Stomach (tissue), 4 donors: ENCODE results near the gene SLC12A7.
A peak's percentile ranks its signal among the peaks of the same experiment; 100 is the strongest.

Experiments used
- POLR2A ChIP-seq, 4 donors: fragments of 450-650 bp; IDR thresholded peaks; one replicate each; pipeline ENCODE4 v1.6.1; 2016; ENCODE audit warnings: antibody characterized with exemption in 4 of 4, control low read depth in 2 of 4, mild to moderate bottlenecking in 1 of 4, moderate library complexity in 1 of 4
- POLR2AphosphoS5 ChIP-seq, 3 donors: sonication (generic); formaldehyde crosslinking; IDR thresholded peaks; one replicate each; pipeline ENCODE4 v1.6.1; 2016; ENCODE audit warnings: antibody characterized with exemption in 3 of 3
- TF ChIP-seq, protein P1 (sequence below), 7 experiments: fragments of 450-650 bp in 4 of 7; fragments of 200-600 bp in 3 of 7; sonication (generic) in 3 of 7; IDR thresholded peaks; one replicate each; pipeline ENCODE4 v1.5.1; 2016 to 2019; ENCODE audit warnings: antibody characterized with exemption in 7 of 7, control low read depth in 2 of 7, mild to moderate bottlenecking in 1 of 7

- TF ChIP-seq POLR2A (IDR thresholded peaks at IDR 0.05) (no peak), POLR2AphosphoS5 (IDR thresholded peaks at IDR 0.05) (peak in 1 of 3 donors; percentile 25)
- TF ChIP-seq, protein P1, sequence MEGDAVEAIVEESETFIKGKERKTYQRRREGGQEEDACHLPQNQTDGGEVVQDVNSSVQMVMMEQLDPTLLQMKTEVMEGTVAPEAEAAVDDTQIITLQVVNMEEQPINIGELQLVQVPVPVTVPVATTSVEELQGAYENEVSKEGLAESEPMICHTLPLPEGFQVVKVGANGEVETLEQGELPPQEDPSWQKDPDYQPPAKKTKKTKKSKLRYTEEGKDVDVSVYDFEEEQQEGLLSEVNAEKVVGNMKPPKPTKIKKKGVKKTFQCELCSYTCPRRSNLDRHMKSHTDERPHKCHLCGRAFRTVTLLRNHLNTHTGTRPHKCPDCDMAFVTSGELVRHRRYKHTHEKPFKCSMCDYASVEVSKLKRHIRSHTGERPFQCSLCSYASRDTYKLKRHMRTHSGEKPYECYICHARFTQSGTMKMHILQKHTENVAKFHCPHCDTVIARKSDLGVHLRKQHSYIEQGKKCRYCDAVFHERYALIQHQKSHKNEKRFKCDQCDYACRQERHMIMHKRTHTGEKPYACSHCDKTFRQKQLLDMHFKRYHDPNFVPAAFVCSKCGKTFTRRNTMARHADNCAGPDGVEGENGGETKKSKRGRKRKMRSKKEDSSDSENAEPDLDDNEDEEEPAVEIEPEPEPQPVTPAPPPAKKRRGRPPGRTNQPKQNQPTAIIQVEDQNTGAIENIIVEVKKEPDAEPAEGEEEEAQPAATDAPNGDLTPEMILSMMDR (IDR thresholded peaks at IDR 0.05), result no peak
Observed at GRCh38 chr5:1101961-1102713, 9.7 kb downstream of the SLC12A7 start.
